MG63 (cell line): ENCODE results near the gene SHLD3. TPM values are rescaled to one million over a fixed set of nuclear protein-coding genes. Genes with fewer than 3 reads are reported as not detected.
"Not testable (repeated sequence)": the region's sequence is repeated elsewhere in the genome, so short reads cannot be mapped to it uniquely, and the experiment has no call there.

Source experiments
- DNase-seq: peaks from one replicate; pipeline ENCODE4 v3.0.0-alpha.2; 2020
- H3K27me3 ChIP-seq: fragments of 250-450 bp; sonication (Bioruptor Pico); 2 replicates; pipeline ENCODE4 v1.5.1; 2020; ENCODE audit warnings: mild to moderate bottlenecking, moderate library complexity
- H3K36me3 ChIP-seq: fragments of 250-450 bp; sonication (Bioruptor Pico); 2 replicates; pipeline ENCODE4 v1.5.1; 2020; ENCODE audit warnings: mild to moderate bottlenecking, moderate library complexity
- H3K4me3 ChIP-seq: fragments of 250-450 bp; sonication (Bioruptor Pico); 2 replicates; pipeline ENCODE4 v1.5.1; 2020; ENCODE audit warnings: mild to moderate bottlenecking, moderate library complexity
- H3K9me3 ChIP-seq: fragments of 250-450 bp; sonication (Bioruptor Pico); 2 replicates; pipeline ENCODE4 v1.5.1; 2020; ENCODE audit warnings: mild to moderate bottlenecking, moderate library complexity
- total RNA-seq: library from RNA; depleted of rRNA; stranded (reverse); fragments of >200 nt; shearing (Covaris generic); gene quantifications from 2 replicates; pipeline ENCODE4 v1.2.3, GENCODE V29; 2014; ENCODE audit warnings: low replicate concordance; rRNA removed

Gene SHLD3
- total RNA-seq, 1 experiment from 2014 or later, result 4.7 TPM

DNA sequence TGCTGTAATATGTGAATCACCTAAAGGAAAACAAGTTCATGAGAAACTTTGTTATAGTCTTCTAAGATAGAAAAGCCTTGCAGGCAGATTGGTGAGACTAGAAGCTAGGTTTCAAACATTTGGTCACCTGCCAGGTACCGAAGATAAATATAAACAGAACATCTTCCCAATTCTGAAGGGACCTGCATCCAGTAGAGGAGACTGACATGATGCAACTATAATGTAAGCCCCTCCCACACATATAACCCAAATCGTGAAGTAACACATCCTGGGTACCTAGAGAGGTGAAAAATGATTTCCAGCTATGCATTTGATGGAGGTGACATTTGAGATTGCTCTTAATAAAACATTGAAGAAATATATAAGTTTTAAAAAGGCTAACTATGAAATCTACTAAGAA, 29.9 kb downstream of the SHLD3 start:
- DNase-seq, result no peak
- H3K9me3 ChIP-seq, result no peaks in the 10 kb centered on the region
- no peaks in the 10 kb centered on the region for H3K27me3 ChIP-seq
- H3K4me3 ChIP-seq, result no peak overlapping the region
- peaks cover 7% of the 10 kb centered on the region; the same call in 1 of the 2 replicates for H3K36me3 ChIP-seq

DNA sequence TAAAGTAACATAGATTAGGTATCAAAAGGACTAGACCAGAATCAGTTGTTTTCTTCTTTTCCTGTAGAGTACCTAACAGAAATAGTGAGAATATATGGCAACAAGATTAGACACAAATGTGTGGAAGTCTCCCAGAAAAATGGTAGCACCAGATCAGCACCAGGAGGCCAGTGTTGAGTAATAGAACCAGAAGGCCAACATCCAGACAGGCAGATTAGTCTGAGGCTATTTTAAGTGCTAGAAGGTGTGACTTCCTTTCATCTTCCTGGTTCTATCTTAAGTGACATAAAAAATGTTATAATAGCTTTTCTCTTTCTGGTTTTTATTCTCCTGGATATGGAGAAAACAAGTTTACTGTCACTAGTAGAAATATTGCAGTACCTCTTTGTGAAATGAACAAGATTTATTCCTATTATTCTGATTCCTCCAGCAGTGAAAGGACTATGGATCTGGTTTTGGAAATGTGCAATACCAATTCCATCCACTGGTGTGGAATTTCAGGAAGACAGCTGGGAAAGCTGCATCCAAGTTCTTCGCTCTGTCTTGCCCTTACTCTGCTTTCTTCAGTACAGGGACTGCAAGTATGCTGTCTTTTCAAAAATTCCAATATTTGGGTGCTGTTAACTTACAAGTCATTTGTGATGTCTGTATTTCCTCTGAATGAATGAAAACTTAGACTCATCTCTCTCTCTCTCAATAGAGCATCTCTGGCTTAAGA, 39.1 kb downstream of the SHLD3 start:
- no peak for DNase-seq
- no peak overlapping the region for H3K4me3 ChIP-seq
- no peaks in the 10 kb centered on the region for H3K9me3 ChIP-seq
- no peaks in the 10 kb centered on the region for H3K27me3 ChIP-seq
- H3K36me3 ChIP-seq, result peaks cover 17% of the 10 kb centered on the region

DNA sequence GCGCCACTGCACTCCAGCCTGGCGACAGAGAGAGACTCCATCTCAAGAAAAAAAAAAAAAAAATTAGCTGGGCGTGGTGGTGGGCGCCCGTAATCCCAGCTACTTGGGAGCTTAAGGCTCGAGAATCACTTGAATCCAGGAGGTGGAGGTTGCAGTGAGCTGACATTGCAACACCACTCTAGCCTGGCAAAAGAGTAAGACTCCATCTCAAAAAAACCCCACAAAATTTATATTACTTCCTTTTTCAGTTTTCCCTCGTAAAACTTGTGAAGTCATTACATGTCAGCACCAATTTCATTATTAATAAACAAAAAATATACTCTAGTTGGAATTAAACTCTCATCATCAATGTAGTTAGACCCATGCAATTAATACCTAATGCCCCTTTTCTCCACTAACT, 43.9 kb downstream of the SHLD3 start:
- Histone ChIP-seq H3K4me3 (no peak overlapping the region), H3K9me3 (no peaks in the 10 kb centered on the region), H3K27me3 (no peaks in the 10 kb centered on the region), H3K36me3 (peaks cover 38% of the 10 kb centered on the region)
- no peak for DNase-seq

DNA sequence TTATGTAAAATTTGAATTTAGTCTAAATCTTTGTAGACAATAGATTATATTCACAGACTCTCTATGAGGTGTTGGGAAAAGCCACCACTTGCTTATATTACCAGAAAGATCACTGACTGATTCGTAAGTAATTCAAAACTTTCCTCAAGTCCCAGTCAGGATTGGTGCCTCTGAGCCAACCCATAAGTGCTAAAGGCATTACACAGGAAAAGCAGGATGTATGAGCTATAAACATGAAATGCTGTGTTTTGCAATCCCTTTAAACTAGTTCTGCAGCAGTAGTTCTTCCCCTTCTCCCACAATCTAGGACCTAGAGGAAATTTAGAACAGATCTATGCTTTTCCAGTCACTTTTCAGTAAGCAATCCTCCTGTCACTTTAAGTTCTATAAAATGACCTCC, 48.0 kb downstream of the SHLD3 start:
- H3K27me3 ChIP-seq, result no peaks in the 10 kb centered on the region
- H3K9me3 ChIP-seq, result no peaks in the 10 kb centered on the region
- peaks cover 24% of the 10 kb centered on the region for H3K36me3 ChIP-seq
- no peak overlapping the region for H3K4me3 ChIP-seq
- no peak for DNase-seq

DNA sequence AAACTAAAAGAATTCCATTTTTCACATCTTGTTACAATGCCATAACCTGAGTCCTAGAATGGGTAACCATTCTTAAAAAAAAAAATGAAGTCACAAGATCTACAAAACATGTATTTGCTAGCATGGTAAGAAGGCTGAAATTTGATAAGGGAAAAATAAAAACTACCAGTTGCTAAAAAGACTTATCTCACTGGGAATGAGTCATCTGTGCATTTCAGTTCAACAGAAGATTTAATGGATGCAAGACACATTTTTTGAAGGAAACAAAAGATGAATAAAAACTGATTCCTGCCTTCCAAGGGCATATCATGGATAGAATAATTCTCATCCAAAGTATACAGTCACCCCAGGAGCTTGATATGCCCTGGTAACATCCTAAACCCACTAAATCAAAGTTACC, 49.9 kb downstream of the SHLD3 start:
- H3K9me3 ChIP-seq, result no peaks in the 10 kb centered on the region
- H3K36me3 ChIP-seq, result peaks cover 28% of the 10 kb centered on the region
- no peak for DNase-seq
- H3K4me3 ChIP-seq, result no peak overlapping the region
- H3K27me3 ChIP-seq, result no peaks in the 10 kb centered on the region

DNA sequence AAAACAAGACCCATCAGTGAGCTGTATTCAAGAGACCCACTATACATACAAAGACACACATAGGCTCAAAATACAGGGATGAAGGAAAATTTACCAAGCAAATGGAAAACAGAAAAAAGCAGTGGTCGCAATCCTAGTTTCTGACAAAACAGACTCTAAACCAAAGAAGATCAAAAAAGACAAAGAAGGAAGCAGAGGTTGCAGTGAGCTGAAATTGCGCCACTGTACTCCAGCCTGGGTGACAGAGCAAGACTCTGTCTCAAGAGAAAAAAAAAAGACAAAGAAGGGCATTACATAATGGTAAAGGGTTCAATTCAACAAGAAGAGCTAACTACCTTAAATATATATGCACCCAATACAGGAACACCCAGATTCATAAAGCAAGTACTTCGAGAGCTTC, 51.2 kb downstream of the SHLD3 start:
- peaks cover 32% of the 10 kb centered on the region for H3K36me3 ChIP-seq
- not testable (repeated sequence) for H3K9me3 ChIP-seq, DNase-seq, H3K27me3 ChIP-seq, H3K4me3 ChIP-seq

Other genes starting within 250 kb of the SHLD3 start
- 13.5 and 23.2 TPM in 2 replicates for gene ADAMTS6, start 143.1 kb upstream of the SHLD3 start, total RNA-seq
- gene CENPK, start 61.9 kb upstream of the SHLD3 start, total RNA-seq, result 54.9 and 98.6 TPM in 2 replicates
- 13.2 and 22.0 TPM in 2 replicates for gene PPWD1, start 61.7 kb upstream of the SHLD3 start, total RNA-seq
- 4.3 and 17.9 TPM in 2 replicates for gene TRIM23, start 694 bp upstream of the SHLD3 start, total RNA-seq
- gene TRAPPC13, start within 50 bp of the SHLD3 start, total RNA-seq, result 14.7 and 18.8 TPM in 2 replicates
- gene SGTB, start 97.1 kb downstream of the SHLD3 start, total RNA-seq, result 11.3 and 30.2 TPM in 2 replicates
- gene NLN, start 97.2 kb downstream of the SHLD3 start, total RNA-seq, result 47.8 and 64.6 TPM in 2 replicates